Occipital lobe (tissue), 2 donors: Measurements from ENCODE around the gene NACC1. TPM values are rescaled to one million over a fixed set of nuclear protein-coding genes. Genes with fewer than 3 reads are reported as not detected.
"Not testable (repeated sequence)": the region's sequence is repeated elsewhere in the genome, so short reads cannot be mapped to it uniquely, and the experiment has no call there.

Experiments used
- DNase-seq: peaks from one replicate; lab custom pipeline; 2025; lab: John Stamatoyannopoulos, UW
- total RNA-seq: library from RNA; depleted of rRNA; stranded (reverse); fragments of >200 nt; gene quantifications from one replicate; pipeline ENCODE4 v1.2.3, GENCODE V29; 2014

NACC1 gene
- total RNA-seq, 1 donor from 2014 or later, result 13.1 TPM

DNA sequence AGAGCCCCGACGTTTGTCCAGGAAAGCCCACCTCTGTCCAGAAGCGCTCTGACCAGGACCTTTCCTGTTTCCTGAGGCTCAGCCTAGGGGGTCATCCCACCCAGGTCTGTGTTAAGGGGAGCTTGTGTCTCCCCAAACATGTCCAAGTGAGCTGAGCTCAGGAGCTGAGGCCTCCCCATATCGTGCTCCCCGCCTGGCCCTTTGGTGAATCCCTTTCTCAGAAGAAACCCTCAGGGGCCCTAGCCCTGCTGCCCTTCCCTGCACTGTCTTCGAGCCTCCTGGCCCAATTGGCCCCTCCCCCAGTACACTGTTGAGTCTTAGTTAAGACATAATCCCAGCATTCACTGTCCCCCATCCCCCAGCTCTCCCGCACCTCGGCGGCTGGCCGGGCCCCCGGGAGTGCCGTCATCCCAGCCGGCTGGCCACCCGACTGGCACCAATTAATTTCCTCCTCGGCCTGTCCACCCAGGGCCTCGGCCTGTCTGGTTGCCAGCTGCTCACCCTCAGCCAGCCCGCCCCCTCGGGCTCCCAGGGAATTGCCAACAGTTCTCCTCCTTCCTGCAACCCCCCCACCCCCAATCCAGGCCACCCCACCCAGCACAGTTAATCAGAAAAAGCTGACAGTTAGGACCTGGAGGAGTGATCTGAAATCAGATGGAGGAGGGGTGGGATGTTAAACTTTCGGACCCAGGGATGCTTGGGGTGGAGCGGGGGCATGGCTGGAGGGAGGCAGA, 45.7 kb downstream of the NACC1 start:
- no peak for DNase-seq

DNA sequence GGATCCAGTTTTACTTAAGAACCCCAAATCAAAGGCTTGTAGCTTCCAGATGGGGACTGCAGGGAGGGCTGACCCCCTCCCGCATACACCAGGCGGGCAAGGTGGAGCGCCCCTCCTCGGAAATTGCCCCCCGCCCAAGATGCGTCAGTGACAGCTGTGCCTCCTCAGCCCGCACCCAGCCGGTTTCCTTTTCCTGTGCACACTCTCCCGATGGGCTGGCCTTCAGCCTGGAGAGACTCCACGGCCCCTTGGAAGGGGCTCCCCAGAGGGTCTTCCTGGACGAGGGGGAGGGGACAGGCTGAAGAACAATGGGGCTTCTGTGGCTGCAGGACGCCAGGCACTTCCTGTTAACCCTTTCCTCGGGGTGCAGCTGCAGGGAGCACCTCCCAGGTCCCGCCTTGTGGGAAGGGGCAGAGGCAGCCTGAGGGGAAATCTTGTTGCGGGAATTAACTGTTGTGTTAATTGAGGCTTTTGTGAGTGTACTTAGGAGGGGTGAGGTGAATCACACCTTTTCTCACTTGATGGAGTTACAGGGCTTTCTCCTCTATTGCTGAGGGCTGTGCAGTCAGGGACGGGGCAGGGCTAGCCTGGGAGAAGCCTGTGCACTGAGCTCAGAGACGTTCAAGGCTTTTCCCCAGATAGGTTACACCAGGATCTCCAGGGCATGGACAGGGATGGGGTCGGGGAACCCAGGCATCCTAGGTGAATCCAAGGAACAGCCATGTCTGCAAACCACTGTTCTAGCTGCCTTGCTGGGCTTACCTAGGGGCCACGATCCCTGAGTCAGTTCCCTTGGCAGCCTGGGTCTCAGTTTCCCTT, 46.5 kb downstream of the NACC1 start:
- no peak for DNase-seq

DNA sequence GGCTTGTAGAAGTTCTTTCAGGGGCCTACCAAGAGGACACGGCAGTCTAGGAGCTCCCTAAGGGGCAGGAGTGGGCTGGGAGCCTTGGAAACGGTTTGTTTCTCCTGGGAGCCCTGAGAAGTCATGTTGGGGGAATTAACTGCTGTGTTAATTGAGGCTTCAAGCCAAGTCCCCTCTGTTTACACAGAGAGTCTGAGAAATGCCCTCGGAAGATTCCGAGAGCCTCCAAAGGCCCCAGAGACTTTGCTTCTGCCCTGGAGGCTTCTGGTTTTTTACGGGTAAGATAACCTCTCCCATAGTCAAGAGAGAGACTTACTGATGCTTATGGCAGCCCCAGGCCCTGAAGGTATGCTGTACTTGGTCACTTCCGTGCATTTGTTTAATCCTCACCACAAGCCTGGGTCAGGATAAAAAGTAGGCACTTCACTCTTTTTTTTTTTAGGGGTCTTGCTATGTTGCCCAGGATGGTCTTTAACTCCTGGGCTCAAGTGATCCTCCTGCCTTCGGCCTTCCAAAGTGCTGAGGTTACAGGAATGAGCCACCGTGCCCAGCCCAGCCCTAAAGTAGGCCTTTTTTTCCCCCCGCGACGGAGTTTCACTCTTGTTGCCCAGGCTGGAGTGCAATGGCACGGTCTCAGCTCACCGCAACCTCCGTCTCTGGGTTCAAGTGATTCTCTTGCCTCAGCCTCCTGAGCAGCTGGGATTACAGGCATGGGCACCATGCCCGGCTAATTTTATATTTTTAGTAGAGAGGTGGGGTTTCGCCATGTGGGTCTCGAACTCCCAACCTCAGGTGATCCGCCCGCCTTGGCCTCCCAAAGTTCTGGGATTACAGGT, 47.3 kb downstream of the NACC1 start:
- no peak for DNase-seq

DNA sequence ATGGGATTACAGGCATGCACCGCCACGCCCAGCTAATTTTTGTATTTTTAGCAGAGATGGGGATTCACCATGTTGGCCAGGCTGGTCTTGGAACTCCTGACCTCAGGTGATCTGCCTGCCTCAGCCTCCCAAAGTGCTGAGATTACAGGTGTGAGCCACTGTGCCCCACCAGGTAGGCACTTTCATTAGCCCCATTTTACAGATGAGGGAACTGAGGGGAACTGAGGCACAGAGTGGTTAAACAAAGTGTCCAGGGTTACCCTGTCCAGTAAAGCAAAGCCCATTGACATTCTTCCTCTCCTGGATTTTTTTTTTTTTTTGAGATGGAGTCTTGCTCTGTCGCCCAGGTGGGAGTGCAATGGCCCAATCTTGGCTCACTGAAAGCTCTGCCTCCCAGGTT, 48.1 kb downstream of the NACC1 start:
- DNase-seq, result not testable (repeated sequence)

DNA sequence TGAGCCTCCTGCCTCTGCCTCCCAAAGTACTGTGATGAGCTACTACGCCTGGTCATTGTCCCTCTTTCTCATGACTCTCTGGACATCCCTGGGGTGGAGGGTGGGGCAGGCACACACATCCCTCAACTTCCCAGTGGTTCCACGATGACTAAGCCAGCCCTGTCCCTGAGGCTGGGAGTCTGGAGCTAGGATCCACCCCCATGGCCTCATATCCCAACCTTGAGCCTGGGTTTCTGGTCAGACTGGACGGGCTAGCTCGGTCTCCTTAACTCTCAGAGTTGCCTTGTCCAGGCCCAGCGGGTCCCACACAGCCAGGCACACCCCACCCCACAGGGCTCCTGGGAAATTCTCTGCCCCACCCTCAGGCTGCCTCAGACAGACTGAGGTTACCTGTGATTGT, 51.7 kb downstream of the NACC1 start:
- no peak for DNase-seq

DNA sequence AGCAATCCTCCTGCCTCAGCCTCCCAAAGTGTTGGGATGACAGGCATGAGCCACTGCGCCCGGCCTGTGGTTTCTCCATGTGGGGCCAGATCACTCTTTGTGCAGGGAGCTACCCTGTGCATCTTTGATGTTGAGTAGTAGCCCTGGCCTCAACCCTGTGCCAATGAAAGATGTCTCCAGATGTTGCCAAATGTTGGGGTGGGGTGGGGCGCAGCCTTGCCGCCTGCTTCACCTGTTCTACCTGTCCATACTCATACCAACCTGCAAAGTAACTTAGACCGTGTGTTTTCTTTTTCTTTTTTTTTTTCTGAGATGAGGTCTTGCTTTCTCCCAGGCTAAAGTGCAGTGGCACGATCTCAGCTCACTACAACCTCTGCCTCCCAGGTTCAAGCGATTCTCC, 53.1 kb downstream of the NACC1 start:
- no peak for DNase-seq

DNA sequence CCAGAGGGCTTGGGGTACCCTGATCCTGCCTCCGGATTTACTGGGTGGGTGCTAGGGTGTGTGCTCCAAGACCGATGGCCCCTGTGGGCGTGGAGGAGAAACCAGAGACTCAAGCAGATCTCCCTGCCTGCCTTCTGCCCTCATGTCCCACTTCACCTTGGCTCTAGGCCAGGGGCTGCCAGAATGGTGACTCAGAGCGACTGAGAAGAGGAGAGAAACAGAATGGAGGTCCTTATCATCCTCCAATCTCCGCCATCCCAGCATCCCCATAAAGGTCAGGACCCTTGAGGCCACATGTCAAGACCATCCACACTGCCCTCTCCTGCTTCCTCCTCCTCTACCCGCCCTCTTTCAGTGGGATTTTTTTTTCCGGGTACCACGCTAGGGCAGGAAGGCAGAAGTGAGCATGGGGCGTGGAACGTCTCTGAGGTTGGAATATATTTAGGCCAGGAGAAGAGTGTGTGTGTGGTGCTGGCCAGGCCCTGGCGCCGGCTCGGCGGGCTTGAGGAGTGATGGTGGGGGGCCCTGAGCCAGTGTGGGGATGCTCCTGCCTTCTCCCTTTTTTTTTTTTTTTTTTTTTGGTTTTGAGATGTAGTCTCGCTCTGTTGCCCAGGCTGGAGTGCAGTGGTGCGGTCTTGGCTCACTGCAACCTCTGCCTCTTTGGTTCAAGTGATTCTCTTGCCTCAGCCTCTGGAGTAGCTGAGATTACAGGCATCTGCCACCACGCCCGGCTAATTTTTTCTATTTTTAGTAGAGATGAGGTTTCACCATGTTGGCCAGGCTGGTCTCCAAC, 54.5 kb downstream of the NACC1 start:
- no peak for DNase-seq

DNA sequence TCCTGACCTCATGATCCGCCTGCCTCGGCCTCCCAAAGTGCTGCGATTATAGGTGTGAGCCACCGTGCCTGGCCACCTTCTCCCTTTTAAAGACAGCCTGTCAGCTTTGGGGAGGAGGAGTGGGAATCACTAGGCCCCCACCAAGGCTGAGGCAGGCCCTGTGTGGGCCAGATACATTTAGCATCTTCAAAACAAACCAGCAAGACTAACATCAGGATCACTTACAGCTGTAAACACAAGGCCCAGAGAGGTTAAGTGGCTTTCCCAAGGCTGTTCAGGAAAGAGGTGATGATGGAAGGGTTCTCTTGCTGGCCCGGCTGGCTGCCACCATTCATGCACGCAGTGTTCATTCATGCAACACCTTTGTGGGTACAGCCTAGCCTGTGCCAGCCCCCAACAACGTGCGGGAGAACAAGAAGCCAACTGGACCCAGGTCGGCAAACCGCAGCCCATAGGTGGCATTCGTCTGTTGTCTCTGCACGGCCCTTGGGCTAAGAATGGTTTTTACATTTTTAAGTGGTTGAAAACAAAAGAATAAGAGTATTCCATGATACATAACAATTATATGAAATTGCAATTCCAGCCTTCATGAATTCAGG, 55.2 kb downstream of the NACC1 start:
- DNase-seq, result no peak

DNA sequence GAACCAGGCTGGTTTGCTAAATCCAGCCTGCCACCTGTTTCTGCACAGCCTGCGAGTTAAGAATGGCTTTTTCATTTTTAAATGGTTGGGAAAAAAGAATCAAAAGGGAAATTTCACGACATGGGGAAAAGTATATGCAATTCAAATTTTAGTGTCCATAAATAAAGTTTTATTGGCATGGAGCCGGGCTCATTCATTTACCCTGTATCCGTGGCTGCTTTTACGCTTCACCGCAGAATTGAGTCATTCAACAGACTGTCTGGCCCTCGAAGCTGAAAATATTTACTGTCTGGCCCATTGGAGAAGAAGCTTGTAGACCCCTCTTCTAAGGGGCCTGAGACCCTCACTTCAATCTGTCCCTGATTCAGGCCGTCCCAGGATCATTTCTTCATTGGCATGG, 58.3 kb downstream of the NACC1 start:
- no peak for DNase-seq

DNA sequence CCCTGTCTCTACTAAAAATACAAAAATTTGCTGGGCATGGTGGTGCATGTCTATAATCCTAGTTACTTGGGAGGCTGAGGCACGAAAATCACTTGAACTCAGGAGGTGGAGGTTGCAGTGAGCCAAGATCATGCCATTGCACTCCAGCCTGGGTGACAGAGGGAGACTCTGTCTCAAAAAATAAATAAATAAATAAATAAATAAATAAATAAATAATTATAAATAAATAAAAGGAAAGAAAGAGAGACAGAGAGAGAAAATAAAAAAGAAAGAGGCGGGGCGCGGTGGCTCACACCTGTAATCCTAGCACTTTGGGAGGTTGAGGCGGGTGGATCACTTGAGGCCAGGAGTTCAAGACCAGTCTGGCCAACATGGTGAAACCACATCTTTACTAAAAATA, 59.5 kb downstream of the NACC1 start:
- DNase-seq, result not testable (repeated sequence)

DNA sequence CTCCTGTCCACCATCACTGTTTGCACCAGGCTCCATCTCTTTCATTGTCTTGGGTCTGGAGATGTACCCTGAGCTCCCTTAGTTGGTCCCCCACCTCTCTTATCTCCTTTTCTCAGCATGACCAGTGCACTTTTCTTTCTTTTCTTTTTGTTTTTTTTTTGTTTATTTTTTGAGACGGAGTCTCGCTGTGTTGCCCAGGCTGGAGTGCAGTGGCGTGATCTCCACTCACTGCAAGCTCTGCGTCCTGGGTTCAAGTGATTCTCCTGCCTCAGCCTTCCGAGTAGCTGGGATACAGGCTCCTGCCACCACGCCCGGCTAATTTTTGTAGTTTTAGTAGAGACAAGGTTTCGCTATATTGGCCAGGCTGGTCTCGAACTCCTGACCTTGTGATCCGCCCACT, 60.2 kb downstream of the NACC1 start:
- not testable (repeated sequence) for DNase-seq

DNA sequence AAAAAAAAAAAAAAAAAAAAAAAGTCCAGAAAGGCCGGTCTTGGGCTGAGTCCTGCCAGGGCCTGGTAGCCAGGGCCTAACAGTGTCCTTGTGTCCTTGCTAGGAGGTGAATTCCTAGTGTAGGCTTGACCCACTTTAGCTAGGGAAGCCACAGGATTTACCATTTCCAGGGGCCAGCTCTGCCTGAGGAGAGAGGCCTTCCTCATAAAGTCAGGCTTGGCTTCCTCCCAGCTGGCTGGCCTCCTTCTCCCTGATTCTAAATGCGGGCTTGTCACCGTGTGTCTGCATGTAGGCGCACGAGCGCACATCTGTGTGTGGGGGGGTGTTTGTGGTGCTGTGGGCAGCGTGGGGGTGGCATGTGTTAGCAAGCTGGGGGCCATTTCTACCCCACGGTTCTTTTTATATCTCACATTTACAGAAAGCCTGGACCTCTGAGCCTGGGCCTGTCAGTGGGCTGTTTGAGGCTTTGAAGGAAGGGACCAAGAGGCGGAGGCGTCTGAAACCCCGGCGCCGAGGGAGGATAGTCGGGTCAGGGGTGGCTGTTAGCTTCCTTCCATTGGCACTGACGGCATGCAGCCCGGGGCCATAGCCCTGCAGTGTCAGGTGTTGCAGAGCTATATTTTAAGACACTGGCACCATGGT, 63.8 kb downstream of the NACC1 start:
- DNase-seq, result peak; percentile 73

DNA sequence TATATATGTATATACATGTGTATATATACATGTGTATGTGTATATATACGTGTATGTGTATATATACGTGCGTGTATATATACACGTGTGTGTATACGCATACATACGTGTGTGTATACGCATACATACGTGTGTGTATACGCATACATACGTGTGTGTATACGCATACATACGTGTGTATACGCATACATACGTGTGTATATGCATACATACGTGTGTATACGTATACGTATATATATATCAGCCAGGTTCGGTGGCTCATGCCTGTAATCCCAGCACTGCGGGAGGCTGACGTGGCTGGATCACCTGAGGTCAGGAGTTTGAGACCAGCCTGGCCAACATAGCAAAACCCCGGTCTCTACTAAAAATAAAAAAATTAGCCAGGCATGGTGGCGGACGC, 66.9 kb downstream of the NACC1 start:
- not testable (repeated sequence) for DNase-seq

DNA sequence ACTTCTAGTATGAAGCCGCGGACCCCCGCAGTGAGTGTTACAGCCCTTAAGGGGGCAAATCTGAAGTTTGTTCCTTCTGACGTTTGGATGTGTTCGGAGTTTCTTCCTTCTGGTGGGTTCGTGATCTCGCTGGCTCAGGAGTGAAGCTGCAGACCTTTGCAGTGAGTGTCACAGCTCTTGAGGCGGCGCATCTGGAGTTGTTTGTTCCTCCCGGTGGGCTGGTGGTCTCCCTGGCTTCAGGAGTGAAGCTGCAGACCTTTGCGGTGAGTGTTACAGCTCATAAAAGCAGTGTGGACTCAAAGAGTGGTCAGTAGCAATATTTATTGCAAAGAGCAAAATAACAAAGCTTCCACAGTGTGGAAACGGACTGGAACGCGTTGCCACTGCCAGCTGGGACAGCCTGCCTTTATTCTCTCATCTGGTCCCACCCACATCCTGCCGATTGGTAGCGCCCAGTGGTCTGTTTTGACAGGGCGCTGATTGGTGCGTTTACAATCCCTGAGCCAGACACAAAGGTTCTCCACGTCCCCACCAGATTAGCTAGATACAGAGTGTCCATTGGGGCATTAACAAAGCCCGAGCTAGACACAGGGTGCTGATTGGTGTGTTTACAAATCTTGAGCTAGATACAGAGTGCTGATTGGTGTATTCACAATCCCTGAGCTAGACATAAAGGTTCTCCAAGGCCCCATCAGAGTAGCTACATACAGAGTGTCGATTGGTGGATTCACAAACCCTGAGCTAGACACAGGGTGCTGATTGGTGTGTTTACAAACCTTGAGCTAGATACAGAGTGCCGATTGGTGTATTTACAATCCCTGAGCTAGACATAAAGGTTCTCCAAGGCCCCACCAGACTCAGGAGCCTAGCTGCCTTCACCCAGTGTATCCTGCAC, 67.9 kb downstream of the NACC1 start:
- not testable (repeated sequence) for DNase-seq

DNA sequence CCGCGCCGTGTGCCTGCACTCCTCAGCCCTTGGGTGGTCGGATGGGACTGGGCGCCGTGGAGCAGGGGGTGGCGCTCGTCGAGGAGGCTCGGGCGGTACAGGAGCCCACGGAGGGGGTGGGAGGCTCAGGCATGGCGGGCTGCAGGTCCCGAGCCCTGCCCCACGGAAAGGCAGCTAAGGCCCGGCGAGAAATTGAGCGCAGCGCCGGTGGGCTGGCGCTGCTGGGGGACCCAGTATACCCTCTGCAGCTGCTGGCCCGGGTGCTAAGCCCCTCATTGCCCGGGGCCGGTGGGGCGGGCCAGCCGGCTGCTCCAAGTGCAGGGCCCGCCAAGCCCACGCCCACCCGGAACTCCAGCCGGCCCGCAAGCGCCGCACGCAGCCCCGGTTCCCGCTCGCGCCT, 68.6 kb downstream of the NACC1 start:
- DNase-seq, result not testable (repeated sequence)

DNA sequence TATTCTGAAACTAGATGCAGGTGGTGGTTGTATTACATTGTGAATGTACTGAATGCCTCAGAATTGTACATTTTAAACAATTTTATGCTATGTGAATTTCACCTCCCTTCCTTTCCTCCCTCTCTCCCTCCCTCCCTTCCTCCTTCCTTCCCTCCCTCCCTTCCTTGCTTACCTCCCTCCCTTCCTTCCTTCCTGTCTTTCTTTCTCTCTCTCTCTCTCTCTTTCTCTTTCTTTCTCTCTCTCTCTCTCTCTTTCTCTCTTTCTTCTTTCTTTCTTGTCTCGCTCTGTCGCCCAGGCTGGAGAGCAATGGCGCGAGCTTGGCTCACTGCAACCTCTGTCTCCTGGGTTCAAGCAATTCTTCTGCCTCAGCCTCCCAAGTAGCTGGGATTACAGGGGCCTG, 69.4 kb downstream of the NACC1 start:
- no peak for DNase-seq

DNA sequence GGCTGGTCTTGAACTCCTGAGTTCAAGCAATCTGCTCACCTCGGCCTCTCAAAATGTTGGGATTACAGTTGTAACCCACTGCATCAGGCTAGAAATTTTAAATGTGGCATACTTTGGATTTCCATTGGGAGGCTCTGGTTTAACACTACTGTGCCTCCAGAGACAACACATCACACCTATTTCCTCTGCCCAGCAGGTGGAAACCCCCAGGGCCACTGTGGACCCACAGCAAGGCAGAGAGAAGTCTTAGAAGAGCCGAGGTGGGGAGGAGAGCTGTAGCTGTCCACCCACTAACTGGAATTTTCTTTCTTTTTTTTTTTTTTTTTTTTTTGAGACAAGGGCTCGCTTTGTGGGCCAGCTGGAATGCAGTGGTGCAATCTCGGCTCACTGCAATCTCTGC, 71.5 kb downstream of the NACC1 start:
- no peak for DNase-seq
